DND-41 (cell line): ENCODE data around the gene FAM227A.
"Not testable (repeated sequence)": the region's sequence is repeated elsewhere in the genome, so short reads cannot be mapped to it uniquely, and the experiment has no call there.

Experiments used
- ATAC-seq: fragments of 200-7000 bp; cut with Tn5 transposase; 3 replicates; pipeline ENCODE4 v1.9.1; 2021; ENCODE audit warnings: low read depth; ENCODE audit not compliant: insufficient read depth
- DNase-seq: peaks from one replicate; pipeline ENCODE4 v3.0.0-alpha.2; 2020
- H2AFZ ChIP-seq: 2 replicates; pipeline ENCODE4 v1.6.0; 2012; ENCODE audit warnings: low read depth, low read length
- H3K27ac ChIP-seq: 2 replicates; pipeline ENCODE4 v1.5.1; 2012; ENCODE audit warnings: low read length, inconsistent platforms
- H3K27me3 ChIP-seq: fragments of 200-600 bp; sonication (generic); 2 replicates; pipeline ENCODE4 v1.6.0; 2012; ENCODE audit warnings: low read length, mild to moderate bottlenecking, inconsistent platforms; ENCODE audit not compliant: insufficient read depth, poor library complexity
- H3K36me3 ChIP-seq: 2 replicates; pipeline ENCODE4 v1.5.1; 2012; ENCODE audit warnings: low read length, inconsistent platforms; ENCODE audit not compliant: insufficient read depth
- H3K4me1 ChIP-seq: 2 replicates; pipeline ENCODE4 v1.5.1; 2012; ENCODE audit warnings: mild to moderate bottlenecking, low read length; ENCODE audit not compliant: insufficient read depth
- H3K4me2 ChIP-seq: 2 replicates; pipeline ENCODE4 v1.6.0; 2012; ENCODE audit warnings: mild to moderate bottlenecking, moderate library complexity, low read length, inconsistent platforms; ENCODE audit not compliant: insufficient read depth
- H3K4me3 ChIP-seq, 2 experiments: fragments of 200-600 bp in 1 of 2; shearing (Covaris generic) in 1 of 2; 2 replicates each; pipeline ENCODE4 v1.5.1; 2012 to 2016; ENCODE audit warnings: inconsistent platforms in 2 of 2, low read length in 2 of 2, mild to moderate bottlenecking in 2 of 2, low read depth in 1 of 2, moderate library complexity in 1 of 2
- H3K79me2 ChIP-seq: 2 replicates; pipeline ENCODE4 v1.6.0; 2012; ENCODE audit warnings: low read length, inconsistent platforms; ENCODE audit not compliant: insufficient read depth
- H3K9ac ChIP-seq: 2 replicates; pipeline ENCODE4 v1.6.0; 2012; ENCODE audit warnings: low read depth, mild to moderate bottlenecking, inconsistent platforms, low read length, moderate library complexity
- H3K9me3 ChIP-seq: 2 replicates; pipeline ENCODE4 v1.5.1; 2012; ENCODE audit warnings: low read length, moderate library complexity, mild to moderate bottlenecking, inconsistent platforms; ENCODE audit not compliant: insufficient read depth, severe bottlenecking
- H4K20me1 ChIP-seq: 2 replicates; pipeline ENCODE4 v1.6.0; 2012; ENCODE audit warnings: low read length; ENCODE audit not compliant: insufficient read depth
- CTCF ChIP-seq: IDR thresholded peaks from 2 replicates; pipeline ENCODE4 v1.5.1; 2012; ENCODE audit warnings: borderline replicate concordance, low read length, moderate library complexity, mild to moderate bottlenecking; ENCODE audit not compliant: poor library complexity, severe bottlenecking; ENCODE audit errors: extremely low read depth
- EZH2 ChIP-seq: IDR thresholded peaks from 3 replicates; pipeline ENCODE4 v1.6.1; 2012; ENCODE audit warnings: borderline replicate concordance, low read depth, mild to moderate bottlenecking, moderate library complexity, low read length, inconsistent platforms; ENCODE audit not compliant: severe bottlenecking

FAM227A gene

GRCh38 chr22:38601221-38601764, 54.9 kb downstream of the FAM227A start:
- H3K4me2 ChIP-seq, result no peak overlapping the region
- no peak overlapping the region for H3K27ac ChIP-seq
- no peak overlapping the region for H3K4me3 ChIP-seq
- H4K20me1 ChIP-seq, result no peaks in the 10 kb centered on the region
- no peaks in the 10 kb centered on the region for H3K4me1 ChIP-seq
- H3K9ac ChIP-seq, result no peak overlapping the region
- H2AFZ ChIP-seq, result no peak overlapping the region
- no peaks in the 10 kb centered on the region for H3K79me2 ChIP-seq
- ATAC-seq, result no peak
- H3K9me3 ChIP-seq, result no peaks in the 10 kb centered on the region
- TF ChIP-seq CTCF (no peak), EZH2 (no peak)
- no peak for DNase-seq
- H3K36me3 ChIP-seq, result no peaks in the 10 kb centered on the region
- no peaks in the 10 kb centered on the region for H3K27me3 ChIP-seq

- no peak for TF ChIP-seq EZH2
- TF ChIP-seq CTCF, result no peak
- Histone ChIP-seq H3K27me3 (no peaks in the 10 kb centered on the region), H2AFZ (no peak overlapping the region), H3K4me3 (no peak overlapping the region), H3K4me2 (no peak overlapping the region), H3K9ac (no peak overlapping the region), H3K27ac (no peak overlapping the region), H3K79me2 (no peaks in the 10 kb centered on the region), H3K36me3 (no peaks in the 10 kb centered on the region), H3K9me3 (no peaks in the 10 kb centered on the region), H3K4me1 (no peaks in the 10 kb centered on the region), H4K20me1 (no peaks in the 10 kb centered on the region)
- ATAC-seq, result no peak
- no peak for DNase-seq
These were observed 56.7 kb downstream of the FAM227A start for GRCh38 chr22:38599466-38599865.

- H3K9me3 ChIP-seq, H3K27ac ChIP-seq, H4K20me1 ChIP-seq, H3K4me1 ChIP-seq, H3K36me3 ChIP-seq, H3K4me3 ChIP-seq, H2AFZ ChIP-seq, ATAC-seq, H3K9ac ChIP-seq, H3K27me3 ChIP-seq, H3K4me2 ChIP-seq, DNase-seq, H3K79me2 ChIP-seq: not testable (repeated sequence)
These were observed 73.3 kb downstream of the FAM227A start for GRCh38 chr22:38582923-38583322.

- no peak for ATAC-seq
- no peaks in the 10 kb centered on the region for H3K79me2 ChIP-seq
These were observed 77.7 kb downstream of the FAM227A start for GRCh38 chr22:38578505-38578904.

More at GRCh38 chr22:38578505-38578904, 77.7 kb downstream of the FAM227A start:
- Histone ChIP-seq H3K4me2 (no peak overlapping the region), H3K9ac (no peak overlapping the region), H3K27me3 (no peaks in the 10 kb centered on the region), H3K4me3 (no peak overlapping the region), H3K27ac (no peak overlapping the region), H2AFZ (no peak overlapping the region), H3K4me1 (no peaks in the 10 kb centered on the region), H3K9me3 (no peaks in the 10 kb centered on the region), H4K20me1 (no peaks in the 10 kb centered on the region), H3K36me3 (no peaks in the 10 kb centered on the region)
- DNase-seq, result no peak
- TF ChIP-seq CTCF (no peak), EZH2 (no peak)
